ENCODE measurements around the gene TJP2.

- TF ChIP-seq PRDM4 (tag by site-specific recombination; IDR thresholded peaks at IDR 0.05) (no peak), CTCF (tag by site-specific recombination; IDR thresholded peaks at IDR 0.05) (no peak), ZEB2 (tag by site-specific recombination; IDR thresholded peaks at IDR 0.05) (no peak), REST (tag by site-specific recombination; IDR thresholded peaks at IDR 0.05) (no peak), ZSCAN18 (tag by site-specific recombination; IDR thresholded peaks at IDR 0.05) (no peak), ZFP37 (tag by site-specific recombination; IDR thresholded peaks at IDR 0.05) (no peak), ZNF175 (tag by site-specific recombination; IDR thresholded peaks at IDR 0.05) (no peak), ZNF580 (tag by site-specific recombination; IDR thresholded peaks at IDR 0.05) (no peak), TCF7L2 (IDR thresholded peaks at IDR 0.05; ENCODE audit: borderline replicate concordance, low read depth, low read length) (no peak)
Observed at GRCh38 chr9:69143291-69143690, 30.8 kb upstream of the TJP2 start.
